IPS-20b (cell line): ENCODE results near the gene TGFBRAP1.
A peak's percentile ranks its signal among the peaks of the same experiment; 100 is the strongest.

Source experiments
- H3K27ac ChIP-seq: one replicate; pipeline ENCODE4 v1.5.1; 2013; ENCODE audit warnings: low read length
- H3K27me3 ChIP-seq: 2 replicates; pipeline ENCODE4 v1.6.1; 2013; ENCODE audit warnings: mild to moderate bottlenecking, low read length, inconsistent platforms; ENCODE audit not compliant: insufficient read depth
- H3K36me3 ChIP-seq: 2 replicates; pipeline ENCODE4 v1.6.1; 2013; ENCODE audit warnings: low read depth, mild to moderate bottlenecking, inconsistent platforms, low read length, moderate library complexity; ENCODE audit not compliant: insufficient read depth
- H3K4me1 ChIP-seq: 2 replicates; pipeline ENCODE4 v1.6.1; 2013; ENCODE audit warnings: mild to moderate bottlenecking, control low read depth, inconsistent platforms, low read length, moderate library complexity; ENCODE audit not compliant: insufficient read depth
- H3K4me3 ChIP-seq: 2 replicates; pipeline ENCODE4 v1.5.1; 2013; ENCODE audit warnings: mild to moderate bottlenecking, low read length, inconsistent platforms
- H3K9ac ChIP-seq: 2 replicates; pipeline ENCODE4 v1.6.1; 2013; ENCODE audit warnings: low read depth, mild to moderate bottlenecking, inconsistent platforms, low read length, moderate library complexity
- H3K9me3 ChIP-seq: 2 replicates; pipeline ENCODE4 v1.6.1; 2013; ENCODE audit warnings: mild to moderate bottlenecking, low read depth, low read length, inconsistent platforms; ENCODE audit not compliant: insufficient read depth

The TGFBRAP1 gene

GRCh38 chr2:105325389-105325963 is 4.1 kb downstream of the TGFBRAP1 start:
- H3K36me3 ChIP-seq, result 0 out of 2 replicates have a peak, but pooled peaks cover 4% of the 10 kb centered on the region
- no peak overlapping the region for H3K4me3 ChIP-seq
- H3K4me1 ChIP-seq, result peaks cover 11% of the 10 kb centered on the region
- no peak overlapping the region for H3K27ac ChIP-seq
- H3K9ac ChIP-seq, result no peak overlapping the region
- no peaks in the 10 kb centered on the region for H3K9me3 ChIP-seq
- H3K27me3 ChIP-seq, result peaks cover 3% of the 10 kb centered on the region; the same call in 1 of the 2 replicates

GRCh38 chr2:105324732-105325131 is 4.8 kb downstream of the TGFBRAP1 start:
- Histone ChIP-seq H3K9me3 (no peaks in the 10 kb centered on the region), H3K27me3 (no peaks in the 10 kb centered on the region), H3K4me1 (peaks cover 11% of the 10 kb centered on the region), H3K9ac (0 out of 2 replicates have a peak overlapping the region, but pooled peaks have one; percentile 4), H3K4me3 (no peak overlapping the region), H3K36me3 (0 out of 2 replicates have a peak, but pooled peaks cover 4% of the 10 kb centered on the region), H3K27ac (no peak overlapping the region)

GRCh38 chr2:105324101-105324500 is 5.4 kb downstream of the TGFBRAP1 start:
- Histone ChIP-seq H3K27ac (no peak overlapping the region), H3K4me3 (no peak overlapping the region), H3K36me3 (0 out of 2 replicates have a peak, but pooled peaks cover 4% of the 10 kb centered on the region), H3K9ac (no peak overlapping the region), H3K4me1 (peaks cover 11% of the 10 kb centered on the region), H3K9me3 (no peaks in the 10 kb centered on the region), H3K27me3 (no peaks in the 10 kb centered on the region)

- H3K9ac ChIP-seq, result no peak overlapping the region
- H3K4me1 ChIP-seq, result peaks cover 11% of the 10 kb centered on the region
- H3K9me3 ChIP-seq, result no peaks in the 10 kb centered on the region
- no peak overlapping the region for H3K27ac ChIP-seq
- no peaks in the 10 kb centered on the region for H3K27me3 ChIP-seq
- H3K36me3 ChIP-seq, result 0 out of 2 replicates have a peak, but pooled peaks cover 4% of the 10 kb centered on the region
- no peak overlapping the region for H3K4me3 ChIP-seq
Observed at GRCh38 chr2:105323111-105323510, 6.4 kb downstream of the TGFBRAP1 start.

GRCh38 chr2:105321875-105322646 is 7.5 kb downstream of the TGFBRAP1 start:
- H3K4me3 ChIP-seq, result no peak overlapping the region
- no peak overlapping the region for H3K27ac ChIP-seq
- no peak overlapping the region for H3K9ac ChIP-seq
- 0 out of 2 replicates have a peak, but pooled peaks cover 4% of the 10 kb centered on the region for H3K36me3 ChIP-seq
- no peaks in the 10 kb centered on the region for H3K27me3 ChIP-seq
- H3K9me3 ChIP-seq, result no peaks in the 10 kb centered on the region
- H3K4me1 ChIP-seq, result peaks cover 11% of the 10 kb centered on the region

GRCh38 chr2:105320651-105321215 is 8.8 kb downstream of the TGFBRAP1 start:
- peaks cover 10% of the 10 kb centered on the region for H3K4me1 ChIP-seq
- 0 out of 2 replicates have a peak, but pooled peaks cover 4% of the 10 kb centered on the region for H3K36me3 ChIP-seq
- no peaks in the 10 kb centered on the region for H3K27me3 ChIP-seq
- H3K27ac ChIP-seq, result no peak overlapping the region
- H3K9ac ChIP-seq, result no peak overlapping the region
- H3K9me3 ChIP-seq, result no peaks in the 10 kb centered on the region
- H3K4me3 ChIP-seq, result no peak overlapping the region

- H3K27ac ChIP-seq, result no peak overlapping the region
- H3K36me3 ChIP-seq, result 0 out of 2 replicates have a peak, but pooled peaks cover 4% of the 10 kb centered on the region
- no peak overlapping the region for H3K4me3 ChIP-seq
- H3K27me3 ChIP-seq, result no peaks in the 10 kb centered on the region
- H3K9ac ChIP-seq, result no peak overlapping the region
- H3K9me3 ChIP-seq, result no peaks in the 10 kb centered on the region
- H3K4me1 ChIP-seq, result no peaks in the 10 kb centered on the region
Observed at GRCh38 chr2:105317937-105318336, 11.6 kb downstream of the TGFBRAP1 start.

- H3K4me3 ChIP-seq, result no peak overlapping the region
- no peaks in the 10 kb centered on the region for H3K36me3 ChIP-seq
- H3K27me3 ChIP-seq, result no peaks in the 10 kb centered on the region
- H3K9me3 ChIP-seq, result no peaks in the 10 kb centered on the region
- no peak overlapping the region for H3K9ac ChIP-seq
- no peaks in the 10 kb centered on the region for H3K4me1 ChIP-seq
- no peak overlapping the region for H3K27ac ChIP-seq
Observed at GRCh38 chr2:105315314-105315713, 14.2 kb downstream of the TGFBRAP1 start.

GRCh38 chr2:105313877-105314276 is 15.7 kb downstream of the TGFBRAP1 start:
- H3K9ac ChIP-seq, result no peak overlapping the region
- no peaks in the 10 kb centered on the region for H3K9me3 ChIP-seq
- H3K27ac ChIP-seq, result no peak overlapping the region
- H3K4me3 ChIP-seq, result no peak overlapping the region
- H3K4me1 ChIP-seq, result peaks cover 6% of the 10 kb centered on the region
- H3K27me3 ChIP-seq, result no peaks in the 10 kb centered on the region
- H3K36me3 ChIP-seq, result no peaks in the 10 kb centered on the region

GRCh38 chr2:105309147-105309545 is 20.4 kb downstream of the TGFBRAP1 start:
- no peak overlapping the region for H3K9ac ChIP-seq
- peaks cover 13% of the 10 kb centered on the region for H3K4me1 ChIP-seq
- no peak overlapping the region for H3K4me3 ChIP-seq
- no peaks in the 10 kb centered on the region for H3K27me3 ChIP-seq
- H3K36me3 ChIP-seq, result peaks cover 19% of the 10 kb centered on the region
- H3K9me3 ChIP-seq, result no peaks in the 10 kb centered on the region
- H3K27ac ChIP-seq, result no peak overlapping the region

- Histone ChIP-seq H3K36me3 (peaks cover 19% of the 10 kb centered on the region), H3K4me3 (no peak overlapping the region), H3K27ac (no peak overlapping the region), H3K4me1 (peaks cover 13% of the 10 kb centered on the region), H3K27me3 (no peaks in the 10 kb centered on the region), H3K9ac (peak overlapping the region; percentile 45), H3K9me3 (no peaks in the 10 kb centered on the region)
Observed at GRCh38 chr2:105308382-105309146, 21.0 kb downstream of the TGFBRAP1 start.
